Measurements from ENCODE around the gene PLEKHG4. TPM values are rescaled to one million over a fixed set of nuclear protein-coding genes. Genes with fewer than 3 reads are reported as not detected.

Gene PLEKHG4
- polyA plus RNA-seq, 1 of the 3 experiments (the other 2 are of a cell fraction), result 65.5 TPM

DNA sequence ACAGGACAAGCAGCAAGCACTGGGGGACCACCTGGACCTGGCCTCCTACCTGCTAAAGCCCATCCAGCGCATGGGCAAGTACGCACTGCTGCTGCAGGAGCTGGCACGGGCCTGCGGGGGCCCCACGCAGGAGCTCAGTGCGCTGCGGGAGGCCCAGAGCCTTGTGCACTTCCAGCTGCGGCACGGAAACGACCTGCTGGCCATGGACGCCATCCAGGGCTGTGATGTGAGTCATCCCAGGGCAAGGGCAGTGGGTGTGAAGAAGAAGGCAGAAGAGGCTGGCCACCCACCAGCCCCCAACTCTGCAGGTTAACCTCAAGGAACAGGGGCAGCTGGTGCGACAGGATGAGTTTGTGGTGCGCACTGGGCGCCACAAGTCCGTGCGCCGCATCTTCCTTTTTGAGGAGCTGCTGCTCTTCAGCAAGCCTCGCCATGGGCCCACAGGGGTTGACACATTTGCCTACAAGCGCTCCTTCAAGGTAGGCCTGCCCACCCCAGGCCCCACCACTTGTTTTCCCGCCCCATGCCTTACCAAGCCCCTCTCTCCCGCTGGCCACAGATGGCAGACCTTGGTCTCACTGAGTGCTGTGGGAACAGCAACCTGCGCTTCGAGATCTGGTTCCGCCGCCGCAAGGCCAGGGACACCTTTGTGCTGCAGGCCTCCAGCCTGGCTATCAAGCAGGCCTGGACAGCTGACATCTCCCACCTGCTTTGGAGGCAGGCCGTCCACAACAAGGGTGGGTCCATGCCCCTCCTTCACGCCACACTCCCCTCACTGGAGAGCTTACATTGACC is 7.3 kb downstream of the PLEKHG4 start (continued):
- TF ChIP-seq REST (IDR thresholded peaks at IDR 0.05; ENCODE audit: low read depth, low read length), result no peak
- no peak for TF ChIP-seq CHD2 (IDR thresholded peaks at IDR 0.05; ENCODE audit: low read length, partially characterized antibody)
- no peak for TF ChIP-seq GATA2 (CRISPR knock-in tag; IDR thresholded peaks at IDR 0.05)
- TF ChIP-seq GABPA (IDR thresholded peaks at IDR 0.05; ENCODE audit: low read depth), result no peak
- TF ChIP-seq JUND (IDR thresholded peaks at IDR 0.05), result no peak
- no peak for TF ChIP-seq TCF12 (IDR thresholded peaks at IDR 0.05)
- no peak for TF ChIP-seq NFIC (IDR thresholded peaks at IDR 0.05; ENCODE audit: borderline replicate concordance)

- no peaks in the 10 kb centered on the region for H3K9me3 ChIP-seq
- 94% methylated on average over 2 of the region's 14 CpGs for WGBS (ENCODE audit: low lambda C conversion rate)
- no peak overlapping the region for H3K27ac ChIP-seq (ENCODE audit: low read depth in 2 of 2, low read length in 1 of 2)
- peaks cover 3 to 26% of the 10 kb centered on the region in 2 experiments for H3K36me3 ChIP-seq (replicated peaks in 1 of 2; ENCODE audit: control insufficient read depth in 1 of 2, insufficient read depth in 2 of 2, low read length in 1 of 2)
- H4K20me1 ChIP-seq (ENCODE audit: insufficient read depth), result no peaks in the 10 kb centered on the region
- DNase-seq, result no peak
- peaks cover 0 to 21% of the 10 kb centered on the region in 2 experiments; a peak in 1 of 4 replicates for H3K4me1 ChIP-seq (ENCODE audit: control insufficient read depth in 1 of 2, insufficient read depth in 2 of 2, low read depth in 1 of 2, low read length in 1 of 2)
- ChIA-PET POLR2A (no interaction called here), CTCF (interaction anchor here (1.1 to 1.7 kb wide), 3 partner anchors 40 to 233 kb away, joined by 3 to 5 read pairs (median 4); partner anchors contain the start of gene ZDHHC1)
- H3K9me2 ChIP-seq, result no peaks in the 10 kb centered on the region
- H3K79me2 ChIP-seq (ENCODE audit: insufficient read depth), result no peaks in the 10 kb centered on the region
- H3K27me3 ChIP-seq (ENCODE audit: insufficient read depth), result no peaks in the 10 kb centered on the region
- H3K4me2 ChIP-seq, result no peak overlapping the region
- no peak overlapping the region for H3K9ac ChIP-seq
- TF ChIP-seq MAX (IDR thresholded peaks at IDR 0.05; ENCODE audit: low read depth) (no peak), RFX5 (IDR thresholded peaks at IDR 0.05; ENCODE audit: low read length) (no peak), FOSL2 (IDR thresholded peaks at IDR 0.05; ENCODE audit: borderline replicate concordance, low read depth) (no peak)
- TF ChIP-seq, protein P1, sequence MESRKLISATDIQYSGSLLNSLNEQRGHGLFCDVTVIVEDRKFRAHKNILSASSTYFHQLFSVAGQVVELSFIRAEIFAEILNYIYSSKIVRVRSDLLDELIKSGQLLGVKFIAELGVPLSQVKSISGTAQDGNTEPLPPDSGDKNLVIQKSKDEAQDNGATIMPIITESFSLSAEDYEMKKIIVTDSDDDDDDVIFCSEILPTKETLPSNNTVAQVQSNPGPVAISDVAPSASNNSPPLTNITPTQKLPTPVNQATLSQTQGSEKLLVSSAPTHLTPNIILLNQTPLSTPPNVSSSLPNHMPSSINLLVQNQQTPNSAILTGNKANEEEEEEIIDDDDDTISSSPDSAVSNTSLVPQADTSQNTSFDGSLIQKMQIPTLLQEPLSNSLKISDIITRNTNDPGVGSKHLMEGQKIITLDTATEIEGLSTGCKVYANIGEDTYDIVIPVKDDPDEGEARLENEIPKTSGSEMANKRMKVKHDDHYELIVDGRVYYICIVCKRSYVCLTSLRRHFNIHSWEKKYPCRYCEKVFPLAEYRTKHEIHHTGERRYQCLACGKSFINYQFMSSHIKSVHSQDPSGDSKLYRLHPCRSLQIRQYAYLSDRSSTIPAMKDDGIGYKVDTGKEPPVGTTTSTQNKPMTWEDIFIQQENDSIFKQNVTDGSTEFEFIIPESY (IDR thresholded peaks at IDR 0.05; ENCODE audit: borderline replicate concordance, low read depth), result no peak
- TF ChIP-seq, protein P2, sequence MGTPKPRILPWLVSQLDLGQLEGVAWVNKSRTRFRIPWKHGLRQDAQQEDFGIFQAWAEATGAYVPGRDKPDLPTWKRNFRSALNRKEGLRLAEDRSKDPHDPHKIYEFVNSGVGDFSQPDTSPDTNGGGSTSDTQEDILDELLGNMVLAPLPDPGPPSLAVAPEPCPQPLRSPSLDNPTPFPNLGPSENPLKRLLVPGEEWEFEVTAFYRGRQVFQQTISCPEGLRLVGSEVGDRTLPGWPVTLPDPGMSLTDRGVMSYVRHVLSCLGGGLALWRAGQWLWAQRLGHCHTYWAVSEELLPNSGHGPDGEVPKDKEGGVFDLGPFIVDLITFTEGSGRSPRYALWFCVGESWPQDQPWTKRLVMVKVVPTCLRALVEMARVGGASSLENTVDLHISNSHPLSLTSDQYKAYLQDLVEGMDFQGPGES (IDR thresholded peaks at IDR 0.05; ENCODE audit: low read depth, low read length), result no peak
- TF ChIP-seq, protein P3, sequence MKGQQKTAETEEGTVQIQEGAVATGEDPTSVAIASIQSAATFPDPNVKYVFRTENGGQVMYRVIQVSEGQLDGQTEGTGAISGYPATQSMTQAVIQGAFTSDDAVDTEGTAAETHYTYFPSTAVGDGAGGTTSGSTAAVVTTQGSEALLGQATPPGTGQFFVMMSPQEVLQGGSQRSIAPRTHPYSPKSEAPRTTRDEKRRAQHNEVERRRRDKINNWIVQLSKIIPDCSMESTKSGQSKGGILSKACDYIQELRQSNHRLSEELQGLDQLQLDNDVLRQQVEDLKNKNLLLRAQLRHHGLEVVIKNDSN (IDR thresholded peaks at IDR 0.05; ENCODE audit: borderline replicate concordance, low read depth), result no peak
- H3F3A ChIP-seq (replicated peaks; ENCODE audit: insufficient read depth), result peaks cover 7% of the 10 kb centered on the region
- no peak overlapping the region for H3K4me3 ChIP-seq (ENCODE audit: low read depth in 2 of 2, low read length in 1 of 2)
- no peak overlapping the region for H2AFZ ChIP-seq (ENCODE audit: low read depth)
Observed at GRCh38 chr16:67287960-67288359, 8.6 kb downstream of the PLEKHG4 start.

All from SK-N-SH (cell line).